Measurements from ENCODE around the gene PLEKHA5.
A peak's percentile ranks its signal among the peaks of the same experiment; 100 is the strongest.

PLEKHA5 gene

GRCh38 chr12:19127270-19127669 lies 2.3 kb upstream of the PLEKHA5 start:
- TF ChIP-seq, protein P1, sequence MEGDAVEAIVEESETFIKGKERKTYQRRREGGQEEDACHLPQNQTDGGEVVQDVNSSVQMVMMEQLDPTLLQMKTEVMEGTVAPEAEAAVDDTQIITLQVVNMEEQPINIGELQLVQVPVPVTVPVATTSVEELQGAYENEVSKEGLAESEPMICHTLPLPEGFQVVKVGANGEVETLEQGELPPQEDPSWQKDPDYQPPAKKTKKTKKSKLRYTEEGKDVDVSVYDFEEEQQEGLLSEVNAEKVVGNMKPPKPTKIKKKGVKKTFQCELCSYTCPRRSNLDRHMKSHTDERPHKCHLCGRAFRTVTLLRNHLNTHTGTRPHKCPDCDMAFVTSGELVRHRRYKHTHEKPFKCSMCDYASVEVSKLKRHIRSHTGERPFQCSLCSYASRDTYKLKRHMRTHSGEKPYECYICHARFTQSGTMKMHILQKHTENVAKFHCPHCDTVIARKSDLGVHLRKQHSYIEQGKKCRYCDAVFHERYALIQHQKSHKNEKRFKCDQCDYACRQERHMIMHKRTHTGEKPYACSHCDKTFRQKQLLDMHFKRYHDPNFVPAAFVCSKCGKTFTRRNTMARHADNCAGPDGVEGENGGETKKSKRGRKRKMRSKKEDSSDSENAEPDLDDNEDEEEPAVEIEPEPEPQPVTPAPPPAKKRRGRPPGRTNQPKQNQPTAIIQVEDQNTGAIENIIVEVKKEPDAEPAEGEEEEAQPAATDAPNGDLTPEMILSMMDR (IDR thresholded peaks at IDR 0.05; ENCODE audit: borderline replicate concordance, control extremely low read depth, extremely low read depth, insufficient read depth, missing control alignments): no peak
- in situ Hi-C loops (cut with MboI; ENCODE audit: low sequenced_read_pairs, unreplicated experiment): no loop called here
- no peak for DNase-seq (ENCODE audit: low spot score)

DNA sequence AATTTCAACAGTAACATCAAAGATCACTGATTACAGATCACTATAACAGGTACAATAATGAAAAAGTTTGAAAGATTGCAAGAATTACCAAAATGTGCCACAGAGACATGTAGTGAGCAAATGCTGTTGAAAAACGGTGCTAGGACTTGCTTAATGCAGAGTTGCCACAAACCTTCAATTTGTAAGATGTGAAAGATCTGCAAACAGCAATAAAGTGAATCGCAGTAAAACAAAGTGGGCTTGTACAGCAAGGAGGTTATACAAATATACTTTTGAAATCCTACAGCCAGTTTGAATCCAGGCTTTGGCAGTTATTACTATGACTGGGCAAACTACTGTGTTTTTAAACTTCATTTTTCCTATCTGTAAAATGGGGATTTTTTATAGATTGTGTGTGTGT lies 1.0 kb upstream of the PLEKHA5 start:
- no peak for DNase-seq (ENCODE audit: low spot score)
- in situ Hi-C loops (cut with MboI; ENCODE audit: low sequenced_read_pairs, unreplicated experiment): no loop called here
- TF ChIP-seq, protein P1 (IDR thresholded peaks at IDR 0.05; ENCODE audit: borderline replicate concordance, control extremely low read depth, extremely low read depth, insufficient read depth, missing control alignments): no peak

- in situ Hi-C loops (cut with MboI; ENCODE audit: low sequenced_read_pairs, unreplicated experiment): no loop called here
- DNase-seq (ENCODE audit: low spot score): no peak
- TF ChIP-seq, protein P1 (IDR thresholded peaks at IDR 0.05; ENCODE audit: borderline replicate concordance, control extremely low read depth, extremely low read depth, insufficient read depth, missing control alignments): no peak
Observed at GRCh38 chr12:19129122-19129485, 429 bp upstream of the PLEKHA5 start.

DNA sequence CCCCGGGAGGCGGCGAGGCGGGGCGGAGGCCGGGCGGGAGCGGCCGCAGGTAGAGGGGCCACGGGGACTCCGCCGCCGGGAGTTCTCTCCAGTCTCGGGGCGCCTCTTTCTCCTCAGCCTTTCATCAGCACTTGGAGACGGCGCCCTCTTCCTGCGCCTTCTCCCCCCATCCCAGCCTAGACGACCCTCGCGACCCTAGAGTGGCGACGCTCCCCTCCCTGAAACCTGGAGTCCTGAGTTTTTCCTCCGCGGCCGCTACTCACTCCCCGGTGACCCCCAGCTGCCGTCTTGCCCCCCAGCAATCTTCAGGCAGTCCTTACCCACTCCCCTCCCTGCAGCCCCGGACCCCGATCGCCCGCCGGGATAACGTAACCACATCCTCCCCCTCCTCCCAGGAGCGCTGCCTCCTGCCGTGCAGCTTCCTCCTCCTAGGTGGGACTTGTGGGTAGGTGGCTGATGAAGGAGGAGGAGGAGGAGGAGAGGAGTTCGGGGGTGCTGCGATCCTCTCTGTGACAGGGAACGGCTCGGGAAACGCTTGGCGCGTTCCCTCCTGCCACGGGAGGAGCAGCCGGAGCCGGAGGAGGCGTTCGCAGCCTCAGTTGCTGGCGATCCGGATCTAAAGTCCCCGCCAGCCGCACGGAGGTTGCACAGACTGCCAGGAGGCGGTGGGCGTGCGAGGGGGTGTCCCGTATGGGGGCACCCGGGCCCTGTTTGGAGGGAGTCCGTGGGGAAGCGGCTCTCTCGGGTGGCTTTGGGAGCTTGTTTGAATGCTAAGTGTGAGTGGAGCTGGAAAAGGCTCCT lies 891 bp downstream of the PLEKHA5 start:
- in situ Hi-C loops (cut with MboI; ENCODE audit: low sequenced_read_pairs, unreplicated experiment): no loop called here
- TF ChIP-seq, protein P1 (IDR thresholded peaks at IDR 0.05; ENCODE audit: borderline replicate concordance, control extremely low read depth, extremely low read depth, insufficient read depth, missing control alignments): no peak
- peak; percentile 29 for DNase-seq (ENCODE audit: low spot score)

DNA sequence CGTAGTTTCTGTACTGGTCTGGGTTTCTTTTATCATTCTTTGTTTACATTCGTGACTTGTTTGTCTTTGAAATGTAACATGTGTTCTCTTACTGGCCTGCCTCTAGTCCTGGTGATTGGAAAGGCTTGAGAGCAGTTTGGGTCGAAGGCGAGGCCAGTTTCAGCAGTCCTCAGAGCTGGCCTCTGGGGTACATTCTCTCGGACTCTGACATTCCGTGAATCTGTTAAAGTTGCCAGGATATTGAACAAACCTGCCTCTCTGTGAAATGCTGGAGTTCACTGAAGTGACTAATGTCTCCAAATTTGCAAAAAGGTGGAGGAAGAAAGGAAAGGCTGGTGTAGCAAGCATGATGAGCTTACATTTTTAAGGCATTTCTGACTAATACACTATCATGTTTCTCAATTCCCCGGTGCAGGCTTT lies 1.5 kb downstream of the PLEKHA5 start:
- DNase-seq (ENCODE audit: low spot score): peak; percentile 9
- in situ Hi-C loops (cut with MboI; ENCODE audit: low sequenced_read_pairs, unreplicated experiment): no loop called here
- TF ChIP-seq, protein P1 (IDR thresholded peaks at IDR 0.05; ENCODE audit: borderline replicate concordance, control extremely low read depth, extremely low read depth, insufficient read depth, missing control alignments): no peak

DNA sequence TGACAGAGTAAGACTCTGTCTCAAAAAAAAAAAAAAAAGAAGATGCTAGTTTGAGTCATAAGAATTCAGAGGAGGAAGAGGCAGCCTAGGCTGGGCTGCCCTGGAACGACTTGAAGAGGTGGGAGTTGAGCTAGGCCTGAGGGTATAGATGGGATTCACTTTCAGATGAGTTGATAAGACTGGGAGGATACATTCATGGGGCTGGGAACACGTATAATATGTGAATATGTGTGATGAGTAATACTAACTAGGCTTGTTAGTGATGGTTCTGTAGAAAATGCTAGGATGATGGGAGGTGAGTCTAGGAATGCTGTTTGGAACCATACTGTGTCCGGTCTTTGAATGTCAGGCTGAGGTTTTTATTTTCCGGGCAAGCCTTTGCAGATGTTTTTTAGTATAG lies 9.0 kb downstream of the PLEKHA5 start:
- DNase-seq (ENCODE audit: low spot score): no peak
- in situ Hi-C loops (cut with MboI; ENCODE audit: low sequenced_read_pairs, unreplicated experiment): no loop called here
- TF ChIP-seq, protein P1 (IDR thresholded peaks at IDR 0.05; ENCODE audit: borderline replicate concordance, control extremely low read depth, extremely low read depth, insufficient read depth, missing control alignments): no peak
